ENCODE data around the gene FNDC3B. TPM values are rescaled to one million over a fixed set of nuclear protein-coding genes. Genes with fewer than 3 reads are reported as not detected.
A peak's percentile ranks its signal among the peaks of the same experiment; 100 is the strongest.

The FNDC3B gene
- total and polyA plus RNA-seq, 4 donors = 23.3 to 74.2 (median 32.9) TPM

DNA sequence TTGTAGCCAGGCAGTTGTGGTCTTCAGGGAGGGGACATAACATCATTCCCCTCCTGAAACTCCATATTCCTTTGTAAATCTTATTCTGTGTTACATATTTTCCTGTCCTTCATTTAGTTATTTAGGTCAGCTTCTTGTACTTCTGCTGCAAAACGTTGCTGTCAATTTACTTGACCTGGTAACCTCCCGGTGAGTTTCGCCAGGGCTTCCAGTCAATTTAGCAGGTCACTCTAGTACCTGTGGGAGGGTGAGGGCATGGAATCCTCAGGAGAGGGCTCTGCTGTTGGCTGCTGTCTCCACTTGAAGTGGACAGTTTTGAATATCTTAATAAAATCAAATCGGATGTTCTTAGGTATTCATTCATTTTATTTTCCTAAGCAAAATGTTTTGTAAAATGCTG, 29.6 kb downstream of the FNDC3B start:
- H3K27ac ChIP-seq (ENCODE audit: low read depth in 1 of 2, low read length in 2 of 2) = peak overlapping the region; percentile 9 to 40

More for the DNA sequence above, 29.6 kb downstream of the FNDC3B start:
- WGBS = 24% methylated on average over 4 of the region's 4 CpGs
- Histone ChIP-seq H3K4me1 (ENCODE audit: control insufficient read depth in 4 of 4, insufficient read depth in 4 of 4, low read length in 3 of 4) (peaks cover 10 to 81% (median 75%) of the 10 kb centered on the region in 4 donors), H3K9ac (ENCODE audit: low read depth in 1 of 2, low read length in 2 of 2) (peak overlapping the region in 1 of 2 donors; percentile 13), H3K9me3 (ENCODE audit: control insufficient read depth in 4 of 4, low read length in 3 of 4) (no peaks in the 10 kb centered on the region), H3K27me3 (ENCODE audit: control insufficient read depth in 4 of 4, insufficient read depth in 4 of 4, low read length in 3 of 4) (no peaks in the 10 kb centered on the region), H3K36me3 (ENCODE audit: control insufficient read depth in 4 of 4, insufficient read depth in 3 of 4, low read depth in 1 of 4, low read length in 3 of 4) (peaks cover 0 to 1% (median 0%) of the 10 kb centered on the region in 4 donors), H3K4me3 (ENCODE audit: low read depth in 1 of 3, low read length in 3 of 3) (no peak overlapping the region)
- TF ChIP-seq, protein P1, sequence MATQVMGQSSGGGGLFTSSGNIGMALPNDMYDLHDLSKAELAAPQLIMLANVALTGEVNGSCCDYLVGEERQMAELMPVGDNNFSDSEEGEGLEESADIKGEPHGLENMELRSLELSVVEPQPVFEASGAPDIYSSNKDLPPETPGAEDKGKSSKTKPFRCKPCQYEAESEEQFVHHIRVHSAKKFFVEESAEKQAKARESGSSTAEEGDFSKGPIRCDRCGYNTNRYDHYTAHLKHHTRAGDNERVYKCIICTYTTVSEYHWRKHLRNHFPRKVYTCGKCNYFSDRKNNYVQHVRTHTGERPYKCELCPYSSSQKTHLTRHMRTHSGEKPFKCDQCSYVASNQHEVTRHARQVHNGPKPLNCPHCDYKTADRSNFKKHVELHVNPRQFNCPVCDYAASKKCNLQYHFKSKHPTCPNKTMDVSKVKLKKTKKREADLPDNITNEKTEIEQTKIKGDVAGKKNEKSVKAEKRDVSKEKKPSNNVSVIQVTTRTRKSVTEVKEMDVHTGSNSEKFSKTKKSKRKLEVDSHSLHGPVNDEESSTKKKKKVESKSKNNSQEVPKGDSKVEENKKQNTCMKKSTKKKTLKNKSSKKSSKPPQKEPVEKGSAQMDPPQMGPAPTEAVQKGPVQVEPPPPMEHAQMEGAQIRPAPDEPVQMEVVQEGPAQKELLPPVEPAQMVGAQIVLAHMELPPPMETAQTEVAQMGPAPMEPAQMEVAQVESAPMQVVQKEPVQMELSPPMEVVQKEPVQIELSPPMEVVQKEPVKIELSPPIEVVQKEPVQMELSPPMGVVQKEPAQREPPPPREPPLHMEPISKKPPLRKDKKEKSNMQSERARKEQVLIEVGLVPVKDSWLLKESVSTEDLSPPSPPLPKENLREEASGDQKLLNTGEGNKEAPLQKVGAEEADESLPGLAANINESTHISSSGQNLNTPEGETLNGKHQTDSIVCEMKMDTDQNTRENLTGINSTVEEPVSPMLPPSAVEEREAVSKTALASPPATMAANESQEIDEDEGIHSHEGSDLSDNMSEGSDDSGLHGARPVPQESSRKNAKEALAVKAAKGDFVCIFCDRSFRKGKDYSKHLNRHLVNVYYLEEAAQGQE (IDR thresholded peaks at IDR 0.05) = no peak
- TF ChIP-seq, protein P2, sequence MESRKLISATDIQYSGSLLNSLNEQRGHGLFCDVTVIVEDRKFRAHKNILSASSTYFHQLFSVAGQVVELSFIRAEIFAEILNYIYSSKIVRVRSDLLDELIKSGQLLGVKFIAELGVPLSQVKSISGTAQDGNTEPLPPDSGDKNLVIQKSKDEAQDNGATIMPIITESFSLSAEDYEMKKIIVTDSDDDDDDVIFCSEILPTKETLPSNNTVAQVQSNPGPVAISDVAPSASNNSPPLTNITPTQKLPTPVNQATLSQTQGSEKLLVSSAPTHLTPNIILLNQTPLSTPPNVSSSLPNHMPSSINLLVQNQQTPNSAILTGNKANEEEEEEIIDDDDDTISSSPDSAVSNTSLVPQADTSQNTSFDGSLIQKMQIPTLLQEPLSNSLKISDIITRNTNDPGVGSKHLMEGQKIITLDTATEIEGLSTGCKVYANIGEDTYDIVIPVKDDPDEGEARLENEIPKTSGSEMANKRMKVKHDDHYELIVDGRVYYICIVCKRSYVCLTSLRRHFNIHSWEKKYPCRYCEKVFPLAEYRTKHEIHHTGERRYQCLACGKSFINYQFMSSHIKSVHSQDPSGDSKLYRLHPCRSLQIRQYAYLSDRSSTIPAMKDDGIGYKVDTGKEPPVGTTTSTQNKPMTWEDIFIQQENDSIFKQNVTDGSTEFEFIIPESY (IDR thresholded peaks at IDR 0.05) = no peak
- TF ChIP-seq JUND (IDR thresholded peaks at IDR 0.05) = peak in 1 of 2 donors; percentile 45
- no peak for TF ChIP-seq EGR1 (IDR thresholded peaks at IDR 0.05; ENCODE audit: low read depth in 2 of 2)
- TF ChIP-seq NR2F2 (IDR thresholded peaks at IDR 0.05) = no peak
- TF ChIP-seq RAD21 (IDR thresholded peaks at IDR 0.05) = peak; percentile 12 to 25
- TF ChIP-seq RXRA (IDR thresholded peaks at IDR 0.05) = peak; percentile 63 to 70
- no peak for TF ChIP-seq YY1 (IDR thresholded peaks at IDR 0.05)
- TF ChIP-seq TAF1 (conservative IDR thresholded peaks at IDR 0.05) = no peak
- TF ChIP-seq, protein P3, sequence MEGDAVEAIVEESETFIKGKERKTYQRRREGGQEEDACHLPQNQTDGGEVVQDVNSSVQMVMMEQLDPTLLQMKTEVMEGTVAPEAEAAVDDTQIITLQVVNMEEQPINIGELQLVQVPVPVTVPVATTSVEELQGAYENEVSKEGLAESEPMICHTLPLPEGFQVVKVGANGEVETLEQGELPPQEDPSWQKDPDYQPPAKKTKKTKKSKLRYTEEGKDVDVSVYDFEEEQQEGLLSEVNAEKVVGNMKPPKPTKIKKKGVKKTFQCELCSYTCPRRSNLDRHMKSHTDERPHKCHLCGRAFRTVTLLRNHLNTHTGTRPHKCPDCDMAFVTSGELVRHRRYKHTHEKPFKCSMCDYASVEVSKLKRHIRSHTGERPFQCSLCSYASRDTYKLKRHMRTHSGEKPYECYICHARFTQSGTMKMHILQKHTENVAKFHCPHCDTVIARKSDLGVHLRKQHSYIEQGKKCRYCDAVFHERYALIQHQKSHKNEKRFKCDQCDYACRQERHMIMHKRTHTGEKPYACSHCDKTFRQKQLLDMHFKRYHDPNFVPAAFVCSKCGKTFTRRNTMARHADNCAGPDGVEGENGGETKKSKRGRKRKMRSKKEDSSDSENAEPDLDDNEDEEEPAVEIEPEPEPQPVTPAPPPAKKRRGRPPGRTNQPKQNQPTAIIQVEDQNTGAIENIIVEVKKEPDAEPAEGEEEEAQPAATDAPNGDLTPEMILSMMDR (IDR thresholded peaks at IDR 0.05; ENCODE audit: low read depth, low read length, missing input control) = no peak
- no peak for TF ChIP-seq FOXA1 (IDR thresholded peaks at IDR 0.05)
- peak; percentile 38 to 55 for TF ChIP-seq HNF4A (conservative IDR thresholded peaks at IDR 0.05)
- no peak for TF ChIP-seq GABPA (IDR thresholded peaks at IDR 0.05 in 1 of 2, conservative IDR thresholded peaks at IDR 0.05 in 1 of 2)
- TF ChIP-seq SP1 (IDR thresholded peaks at IDR 0.05) = no peak
- TF ChIP-seq, protein P4, sequence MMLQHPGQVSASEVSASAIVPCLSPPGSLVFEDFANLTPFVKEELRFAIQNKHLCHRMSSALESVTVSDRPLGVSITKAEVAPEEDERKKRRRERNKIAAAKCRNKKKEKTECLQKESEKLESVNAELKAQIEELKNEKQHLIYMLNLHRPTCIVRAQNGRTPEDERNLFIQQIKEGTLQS (IDR thresholded peaks at IDR 0.05) = no peak
- TF ChIP-seq, protein P5, sequence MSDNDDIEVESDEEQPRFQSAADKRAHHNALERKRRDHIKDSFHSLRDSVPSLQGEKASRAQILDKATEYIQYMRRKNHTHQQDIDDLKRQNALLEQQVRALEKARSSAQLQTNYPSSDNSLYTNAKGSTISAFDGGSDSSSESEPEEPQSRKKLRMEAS (IDR thresholded peaks at IDR 0.05) = no peak
- no peak for TF ChIP-seq HNF4G (IDR thresholded peaks at IDR 0.05)
- TF ChIP-seq FOXA2 (IDR thresholded peaks at IDR 0.05) = no peak
- DNase-seq (ENCODE audit: low spot score) = no peak

Data from liver (tissue), 9 donors.